Heart left ventricle (tissue), 13 donors: Measurements from ENCODE around the gene FAM120B.
"Not testable (repeated sequence)": the region's sequence is repeated elsewhere in the genome, so short reads cannot be mapped to it uniquely, and the experiment has no call there.

Experiments used
- POLR2A ChIP-seq, 2 donors: fragments of 450-650 bp; IDR thresholded peaks; one replicate each; pipeline ENCODE4 v1.6.1; 2017; ENCODE audit warnings: antibody characterized with exemption in 2 of 2, mild to moderate bottlenecking in 2 of 2, moderate library complexity in 2 of 2
- TF ChIP-seq, protein P1 (sequence below), 12 donors: fragments of 200-600 bp; sonication (generic) in 4 of 12; IDR thresholded peaks; one replicate each; pipeline versions ENCODE4 v1.5.0 to v1.8.0; 2018 to 2022; ENCODE audit warnings: antibody characterized with exemption in 12 of 12, mild to moderate bottlenecking in 5 of 12
- donor health status: ischemic (EF 13 %, LVEDD 7.1; RV severe dilation, severe dysfunction).
- donor health status: DM: no; HTN: yes; CAD: no.
- donor health status: DM: no; HTN: no; CAD: no.
- donor health status: ischemic (EF 25% LVEDD 6.9; RV normal size, moderate dysfunction).
- donor health status: ischemic (EF 25% LVEDD 5.7; RV mildly dilated, moderate dysfunction).
- donor health status: ischemic (EF 35%, LVEDD 5.7; RV mildly dilated, moderate dysfunction).
- donor health status: nonischemic (EF 11% LVEDD 7.7; RV severe dilation, severe dysfunction).
- donor health status: DM: yes; HTN: yes; CAD: no.
- donor health status: PGD.
- donor health status: ischemic (EF 29% LVEDD 5.4; RV normal size, mild dysfunction).
- donor health status: nonischemic (EF 23%, LVEDD 6.1; RV moderate dilation, normal function).

- TF ChIP-seq, protein P1, sequence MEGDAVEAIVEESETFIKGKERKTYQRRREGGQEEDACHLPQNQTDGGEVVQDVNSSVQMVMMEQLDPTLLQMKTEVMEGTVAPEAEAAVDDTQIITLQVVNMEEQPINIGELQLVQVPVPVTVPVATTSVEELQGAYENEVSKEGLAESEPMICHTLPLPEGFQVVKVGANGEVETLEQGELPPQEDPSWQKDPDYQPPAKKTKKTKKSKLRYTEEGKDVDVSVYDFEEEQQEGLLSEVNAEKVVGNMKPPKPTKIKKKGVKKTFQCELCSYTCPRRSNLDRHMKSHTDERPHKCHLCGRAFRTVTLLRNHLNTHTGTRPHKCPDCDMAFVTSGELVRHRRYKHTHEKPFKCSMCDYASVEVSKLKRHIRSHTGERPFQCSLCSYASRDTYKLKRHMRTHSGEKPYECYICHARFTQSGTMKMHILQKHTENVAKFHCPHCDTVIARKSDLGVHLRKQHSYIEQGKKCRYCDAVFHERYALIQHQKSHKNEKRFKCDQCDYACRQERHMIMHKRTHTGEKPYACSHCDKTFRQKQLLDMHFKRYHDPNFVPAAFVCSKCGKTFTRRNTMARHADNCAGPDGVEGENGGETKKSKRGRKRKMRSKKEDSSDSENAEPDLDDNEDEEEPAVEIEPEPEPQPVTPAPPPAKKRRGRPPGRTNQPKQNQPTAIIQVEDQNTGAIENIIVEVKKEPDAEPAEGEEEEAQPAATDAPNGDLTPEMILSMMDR (IDR thresholded peaks at IDR 0.05) = not testable (repeated sequence)
- not testable (repeated sequence) for TF ChIP-seq POLR2A (IDR thresholded peaks at IDR 0.05)
Measured at GRCh38 chr6:170399955-170400558, 93.5 kb downstream of the FAM120B start.
